Measurements from ENCODE around the gene AGBL1.

Gene AGBL1

DNA sequence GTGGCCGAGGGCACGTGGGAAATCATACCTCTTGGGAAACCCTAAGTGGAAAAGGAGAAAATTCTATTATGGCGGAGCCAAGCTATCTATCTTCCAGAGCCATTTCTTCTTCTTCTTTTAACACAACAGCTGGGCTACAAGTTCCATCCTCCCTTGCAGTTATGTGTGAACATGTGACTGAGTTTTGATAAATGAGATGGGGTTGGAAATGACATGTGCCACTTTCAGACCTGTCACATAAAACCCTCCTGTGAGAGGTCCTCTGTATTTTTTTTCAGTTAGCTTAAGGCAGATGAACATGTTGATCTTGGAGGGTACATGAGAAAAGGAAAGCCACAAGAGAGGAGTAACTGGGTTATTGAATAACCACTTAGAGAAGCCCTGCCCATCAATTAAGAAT lies 47.9 kb downstream of the AGBL1 start:
- Mint-ChIP-seq H3K4me3 (no peak overlapping the region), H3K4me1 (no peaks in the 10 kb centered on the region), H3K9me3 (no peaks in the 10 kb centered on the region), H3K27ac (no peak overlapping the region), H3K36me3 (no peaks in the 10 kb centered on the region)
- DNase-seq (ENCODE audit: low spot score in 2 of 2) = no peak
- ATAC-seq = no peak

GRCh38 chr15:86135041-86135440 lies 55.4 kb downstream of the AGBL1 start:
- Mint-ChIP-seq H3K9me3 (no peaks in the 10 kb centered on the region), H3K36me3 (no peaks in the 10 kb centered on the region), H3K4me1 (no peaks in the 10 kb centered on the region), H3K27ac (no peak overlapping the region), H3K4me3 (no peak overlapping the region)
- DNase-seq (ENCODE audit: low spot score in 2 of 2) (no peak), ATAC-seq (no peak)

DNA sequence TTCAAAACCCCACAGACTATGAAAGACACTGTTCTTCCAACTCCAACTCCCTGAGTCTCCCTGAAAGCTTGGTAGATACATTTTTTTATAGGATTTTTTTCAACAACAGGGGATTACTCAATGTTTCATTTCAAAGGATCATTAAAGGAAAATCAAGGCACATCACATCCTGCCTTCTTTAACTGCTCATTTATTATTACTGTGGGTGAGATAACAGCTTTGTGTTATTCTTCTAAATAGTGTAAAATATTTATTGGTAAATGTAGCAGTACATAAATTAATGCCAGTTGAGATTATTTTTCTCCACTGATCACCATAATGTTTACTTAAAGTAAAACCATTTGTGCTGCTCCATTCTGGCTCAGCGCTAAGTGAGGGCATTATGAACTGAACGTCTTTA lies 57.2 kb downstream of the AGBL1 start:
- DNase-seq (ENCODE audit: low spot score in 2 of 2) = no peak
- Mint-ChIP-seq H3K27ac (no peak overlapping the region), H3K36me3 (no peaks in the 10 kb centered on the region), H3K9me3 (no peaks in the 10 kb centered on the region), H3K4me3 (no peak overlapping the region), H3K4me1 (no peaks in the 10 kb centered on the region)
- no peak for ATAC-seq

GRCh38 chr15:86138798-86139197 lies 59.1 kb downstream of the AGBL1 start:
- Mint-ChIP-seq H3K36me3 (no peaks in the 10 kb centered on the region), H3K9me3 (no peaks in the 10 kb centered on the region), H3K27ac (no peak overlapping the region), H3K4me1 (no peaks in the 10 kb centered on the region), H3K4me3 (no peak overlapping the region)
- no peak for DNase-seq (ENCODE audit: low spot score in 2 of 2)
- no peak for ATAC-seq

GRCh38 chr15:86139828-86140227 lies 60.2 kb downstream of the AGBL1 start:
- DNase-seq (ENCODE audit: low spot score in 2 of 2) (no peak), ATAC-seq (no peak)
- Mint-ChIP-seq H3K27ac (no peak overlapping the region), H3K36me3 (no peaks in the 10 kb centered on the region), H3K4me1 (no peaks in the 10 kb centered on the region), H3K9me3 (no peaks in the 10 kb centered on the region), H3K4me3 (no peak overlapping the region)

- ATAC-seq = no peak
- no peaks in the 10 kb centered on the region for H3K36me3 Mint-ChIP-seq
- no peak overlapping the region for H3K4me3 Mint-ChIP-seq
- H3K9me3 Mint-ChIP-seq = peaks cover 7% of the 10 kb centered on the region
- no peak overlapping the region for H3K27ac Mint-ChIP-seq
- no peak for DNase-seq (ENCODE audit: low spot score in 2 of 2)
- H3K4me1 Mint-ChIP-seq = no peaks in the 10 kb centered on the region
Observed at GRCh38 chr15:86154705-86155104, 75.0 kb downstream of the AGBL1 start.

DNA sequence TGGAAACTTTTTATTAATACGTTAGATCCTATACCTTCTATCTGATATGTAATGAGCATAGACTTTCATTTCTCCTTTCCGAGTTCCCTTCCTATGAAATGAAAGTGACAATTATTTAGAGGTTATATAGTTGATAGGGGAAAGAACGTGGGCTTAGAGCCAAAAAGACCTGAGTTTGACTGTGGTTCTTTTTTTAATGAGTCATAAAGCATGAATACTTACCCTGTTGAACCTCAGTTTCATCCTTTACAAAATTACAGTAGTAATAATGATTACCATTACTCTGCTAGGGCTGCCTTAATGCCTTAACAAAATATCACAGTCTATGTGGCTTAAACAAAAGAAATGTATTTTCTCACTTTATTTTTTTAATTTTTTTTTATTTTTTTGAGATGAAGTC lies 75.9 kb downstream of the AGBL1 start:
- DNase-seq (ENCODE audit: low spot score in 2 of 2) = no peak
- no peak overlapping the region for H3K27ac Mint-ChIP-seq
- ATAC-seq = no peak
- H3K4me3 Mint-ChIP-seq = no peak overlapping the region
- no peaks in the 10 kb centered on the region for H3K36me3 Mint-ChIP-seq
- no peaks in the 10 kb centered on the region for H3K4me1 Mint-ChIP-seq
- peaks cover 3% of the 10 kb centered on the region for H3K9me3 Mint-ChIP-seq

GRCh38 chr15:86157606-86158293 lies 78.1 kb downstream of the AGBL1 start:
- H3K4me3 Mint-ChIP-seq = no peak overlapping the region
- H3K27ac Mint-ChIP-seq = no peak overlapping the region
- no peaks in the 10 kb centered on the region for H3K36me3 Mint-ChIP-seq
- peaks cover under 1% of the 10 kb centered on the region for H3K9me3 Mint-ChIP-seq
- no peak for DNase-seq (ENCODE audit: low spot score in 2 of 2)
- H3K4me1 Mint-ChIP-seq = no peaks in the 10 kb centered on the region
- ATAC-seq = no peak

DNA sequence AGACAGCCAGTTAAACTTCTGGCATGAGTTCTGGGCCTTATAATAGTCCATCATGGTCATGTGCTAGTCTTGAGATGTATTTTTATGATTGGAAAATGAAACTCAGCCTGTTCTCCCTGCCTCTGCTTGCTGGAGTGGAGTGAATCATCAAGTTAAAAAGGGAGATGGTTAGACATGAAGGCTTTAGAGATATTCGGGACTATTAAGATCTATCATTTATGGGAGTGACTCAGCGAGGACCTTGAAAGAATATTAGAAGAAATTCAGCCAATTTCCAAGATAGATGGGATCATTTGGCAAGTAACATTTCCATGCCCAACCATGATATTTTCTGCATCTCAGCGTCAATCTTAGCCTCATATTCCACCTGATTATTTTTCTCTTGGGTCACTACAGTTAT lies 79.8 kb downstream of the AGBL1 start:
- no peak for DNase-seq (ENCODE audit: low spot score in 2 of 2)
- no peaks in the 10 kb centered on the region for H3K4me1 Mint-ChIP-seq
- H3K27ac Mint-ChIP-seq = no peak overlapping the region
- no peak for ATAC-seq
- no peaks in the 10 kb centered on the region for H3K9me3 Mint-ChIP-seq
- H3K4me3 Mint-ChIP-seq = no peak overlapping the region
- H3K36me3 Mint-ChIP-seq = no peaks in the 10 kb centered on the region

DNA sequence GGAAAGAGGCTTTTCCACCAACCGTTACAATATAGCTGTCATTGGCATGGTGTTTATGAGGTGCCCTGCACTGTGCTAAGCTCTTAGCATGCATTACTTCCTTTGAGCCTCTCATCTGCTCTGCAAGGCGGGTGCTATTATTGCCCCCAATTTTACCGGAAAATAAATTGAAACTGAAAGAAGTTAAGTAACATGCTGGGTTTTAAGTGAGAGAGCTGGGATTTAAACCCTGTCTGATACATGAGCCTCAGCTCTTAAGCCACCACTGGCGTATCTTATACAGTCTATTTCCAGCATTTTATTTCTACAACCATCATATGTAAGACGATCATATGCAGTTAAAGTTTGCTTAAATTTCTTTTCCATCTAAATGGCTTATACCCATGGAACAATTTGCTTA lies 81.6 kb downstream of the AGBL1 start:
- Mint-ChIP-seq H3K27ac (no peak overlapping the region), H3K4me3 (no peak overlapping the region), H3K4me1 (no peaks in the 10 kb centered on the region), H3K36me3 (no peaks in the 10 kb centered on the region), H3K9me3 (no peaks in the 10 kb centered on the region)
- ATAC-seq = no peak
- no peak for DNase-seq (ENCODE audit: low spot score in 2 of 2)

DNA sequence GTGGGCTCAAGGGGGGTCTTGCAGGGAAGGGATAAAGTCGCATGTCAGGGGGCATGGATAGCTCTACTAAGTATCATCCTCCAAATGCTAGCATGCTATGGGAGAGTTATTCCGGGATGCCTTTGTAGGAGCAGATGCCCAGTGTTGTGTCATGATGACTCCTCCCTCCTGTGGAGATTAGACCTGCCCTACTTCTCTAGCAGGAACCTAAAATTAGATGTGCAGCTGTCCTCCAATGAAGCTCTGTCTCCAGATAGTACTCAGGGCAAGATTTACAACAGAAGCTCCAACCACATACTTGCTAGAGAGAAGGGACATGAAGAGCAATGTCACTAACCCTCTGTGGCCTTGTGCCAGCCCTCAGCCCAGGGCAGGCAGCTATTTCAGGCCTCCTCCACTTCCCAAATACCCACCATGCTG lies 82.5 kb downstream of the AGBL1 start:
- Mint-ChIP-seq H3K4me3 (no peak overlapping the region), H3K4me1 (no peaks in the 10 kb centered on the region), H3K36me3 (no peaks in the 10 kb centered on the region), H3K9me3 (no peaks in the 10 kb centered on the region), H3K27ac (no peak overlapping the region)
- ATAC-seq (no peak), DNase-seq (ENCODE audit: low spot score in 2 of 2) (no peak)

- no peak overlapping the region for H3K4me3 Mint-ChIP-seq
- no peaks in the 10 kb centered on the region for H3K4me1 Mint-ChIP-seq
Observed at GRCh38 chr15:86162641-86163040, 83.0 kb downstream of the AGBL1 start.

GRCh38 chr15:86163816-86164215 lies 84.1 kb downstream of the AGBL1 start:
- no peaks in the 10 kb centered on the region for H3K9me3 Mint-ChIP-seq
- ATAC-seq (no peak), DNase-seq (ENCODE audit: low spot score in 2 of 2) (no peak)
- H3K4me1 Mint-ChIP-seq = no peaks in the 10 kb centered on the region
- no peak overlapping the region for H3K27ac Mint-ChIP-seq
- H3K4me3 Mint-ChIP-seq = no peak overlapping the region
- H3K36me3 Mint-ChIP-seq = no peaks in the 10 kb centered on the region

More at GRCh38 chr15:86162641-86163040, 83.0 kb downstream of the AGBL1 start:
- no peak for DNase-seq (ENCODE audit: low spot score in 2 of 2)
- no peaks in the 10 kb centered on the region for H3K36me3 Mint-ChIP-seq
- no peaks in the 10 kb centered on the region for H3K9me3 Mint-ChIP-seq
- ATAC-seq = no peak
- H3K27ac Mint-ChIP-seq = no peak overlapping the region

DNA sequence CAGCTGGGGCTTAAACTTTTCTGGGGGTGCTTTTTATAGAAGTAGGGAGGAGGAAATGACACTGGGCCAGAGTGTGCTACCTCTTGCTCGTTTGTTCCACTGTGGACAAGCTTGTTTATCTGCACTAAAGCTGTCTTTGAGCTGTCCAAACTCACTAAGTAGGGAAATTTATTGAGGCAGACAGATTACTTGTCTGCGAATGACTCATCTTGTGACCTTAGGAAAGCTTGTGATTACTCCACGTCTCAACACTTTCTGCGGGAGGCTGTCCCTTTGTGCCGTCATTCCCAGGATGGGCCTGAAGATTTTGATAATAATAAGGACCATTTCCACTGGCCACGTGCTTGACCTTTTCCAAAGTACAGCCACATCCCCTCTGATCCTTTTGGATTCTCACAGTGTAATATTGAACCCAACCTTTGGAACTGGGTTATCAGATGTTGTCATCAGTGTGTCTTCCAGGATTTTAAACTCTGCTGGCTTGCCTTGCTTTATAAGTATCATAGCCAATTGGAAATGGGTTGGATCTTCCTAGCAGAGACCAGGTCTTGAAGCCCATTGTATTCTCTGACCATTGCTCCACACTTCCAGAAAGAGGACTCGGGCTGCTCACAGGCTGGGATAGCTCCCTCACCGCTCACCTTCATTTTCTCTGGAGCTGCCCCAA lies 84.7 kb downstream of the AGBL1 start:
- H3K27ac Mint-ChIP-seq = no peak overlapping the region
- no peaks in the 10 kb centered on the region for H3K9me3 Mint-ChIP-seq
- DNase-seq (ENCODE audit: low spot score in 2 of 2) = no peak
- no peak for ATAC-seq
- no peaks in the 10 kb centered on the region for H3K4me1 Mint-ChIP-seq
- H3K4me3 Mint-ChIP-seq = no peak overlapping the region
- no peaks in the 10 kb centered on the region for H3K36me3 Mint-ChIP-seq

DNA sequence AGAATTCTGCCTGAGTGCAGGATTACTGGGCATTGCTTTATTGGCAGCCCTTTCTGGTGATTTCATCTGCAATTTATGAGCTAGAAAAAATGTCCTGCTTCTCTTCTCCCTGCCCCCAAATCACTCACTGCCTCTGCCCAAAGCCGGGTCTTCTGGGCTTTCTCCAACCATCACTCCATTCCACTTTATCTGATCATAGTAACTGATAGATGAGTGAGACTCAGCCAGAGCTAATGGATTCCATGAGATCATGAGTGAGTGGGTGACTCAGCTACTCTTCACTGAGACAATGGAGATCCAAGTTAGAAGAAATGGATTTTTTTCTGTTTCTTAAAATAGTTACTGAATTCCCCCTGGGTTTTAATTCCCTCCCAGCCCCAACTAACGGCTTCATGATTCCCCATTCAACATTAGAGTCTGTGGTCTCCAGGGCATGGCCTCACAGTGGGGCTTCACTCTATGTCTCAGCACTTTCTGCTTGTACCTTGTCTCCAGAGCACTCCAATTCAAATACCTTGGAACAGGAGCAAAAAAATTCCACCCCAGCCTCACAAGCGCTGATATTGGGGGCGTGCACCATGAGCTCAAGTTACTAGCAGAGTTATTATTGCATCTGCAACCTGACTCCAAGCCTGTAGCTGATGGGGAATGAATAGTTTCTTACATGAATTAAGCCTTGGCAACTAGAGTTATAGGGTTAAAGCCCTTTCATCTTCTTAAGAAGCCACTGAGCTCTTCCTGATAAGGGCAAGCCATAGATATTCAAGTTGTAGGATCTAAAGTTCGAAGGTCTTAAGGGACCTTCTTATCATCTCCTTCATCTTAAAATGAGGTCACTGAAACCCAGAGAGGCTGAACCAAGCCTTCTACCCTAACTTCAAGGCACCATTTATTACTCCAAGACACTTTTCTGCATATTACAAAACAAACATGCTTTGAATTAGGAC lies 85.9 kb downstream of the AGBL1 start:
- DNase-seq (ENCODE audit: low spot score in 2 of 2) (no peak), ATAC-seq (no peak)
- H3K27ac Mint-ChIP-seq = no peak overlapping the region
- no peaks in the 10 kb centered on the region for H3K9me3 Mint-ChIP-seq
- no peaks in the 10 kb centered on the region for H3K4me1 Mint-ChIP-seq
- no peak overlapping the region for H3K4me3 Mint-ChIP-seq
- no peaks in the 10 kb centered on the region for H3K36me3 Mint-ChIP-seq

Measured in stimulated activated effector memory CD8-positive, alpha-beta T cell treated with anti-CD3 and anti-CD28 coated beads, Interleukin-12 subunit alpha, Interleukin-12 subunit beta, amount 100 ng/mL, for 72 hours (primary cell).